SU-DHL-6 (cell line): ENCODE data around the gene SLC9A9.

Experiments
- H2AFZ ChIP-seq: fragments of 200-600 bp; sonication (generic); 2 replicates; pipeline ENCODE4 v1.6.1; 2014; ENCODE audit warnings: low read depth, mild to moderate bottlenecking, moderate library complexity, mixed read lengths, antibody characterized with exemption, low read length; ENCODE audit not compliant: severe bottlenecking
- H3F3A ChIP-seq: fragments of 200-600 bp; shearing (Covaris generic); 2 replicates; pipeline ENCODE4 v1.6.0; 2016; ENCODE audit warnings: antibody characterized with exemption, mild to moderate bottlenecking; ENCODE audit not compliant: insufficient read depth
- H3K27ac ChIP-seq: fragments of 200-600 bp; sonication (generic); 2 replicates; pipeline ENCODE4 v1.5.1; 2016; ENCODE audit warnings: low read depth, mild to moderate bottlenecking, low read length, moderate library complexity, mixed read lengths
- H3K27me3 ChIP-seq: fragments of 200-600 bp; sonication (generic), shearing (Covaris generic); 2 replicates; pipeline ENCODE4 v1.6.0; 2014; ENCODE audit warnings: mild to moderate bottlenecking, low read length
- H3K36me3 ChIP-seq: fragments of 200-600 bp; sonication (generic); 2 replicates; pipeline ENCODE4 v1.6.1; 2014; ENCODE audit warnings: mild to moderate bottlenecking, low read length, mixed read lengths
- H3K4me2 ChIP-seq: fragments of 300-600, 200-600 bp; shearing (Covaris generic), sonication (generic); 2 replicates; pipeline ENCODE4 v1.6.0; 2014; ENCODE audit warnings: low read length, low read depth, mild to moderate bottlenecking; ENCODE audit not compliant: poor library complexity, severe bottlenecking
- H3K4me3 ChIP-seq: fragments of 200-600 bp; sonication (generic); 2 replicates; pipeline ENCODE4 v1.5.1; 2014; ENCODE audit warnings: antibody characterized with exemption, low read length, mild to moderate bottlenecking, mixed read lengths; ENCODE audit not compliant: insufficient read depth, poor library complexity, severe bottlenecking
- H3K79me2 ChIP-seq: fragments of 200-600 bp; sonication (generic); 2 replicates; pipeline ENCODE4 v1.6.1; 2014; ENCODE audit warnings: mild to moderate bottlenecking, low read length, moderate library complexity; ENCODE audit not compliant: insufficient read depth
- H3K9ac ChIP-seq: fragments of 200-600 bp; sonication (generic); 2 replicates; pipeline ENCODE4 v1.7.0; 2014; ENCODE audit warnings: mild to moderate bottlenecking, low read length
- H3K9me2 ChIP-seq: fragments of 200-600 bp; sonication (generic); replicated peaks from 2 replicates; pipeline ENCODE4 v1.6.1; 2014; ENCODE audit warnings: low read length; ENCODE audit not compliant: insufficient read depth
- H3K9me3 ChIP-seq: fragments of 200-600 bp; sonication (generic); 2 replicates; pipeline ENCODE4 v1.6.1; 2014; ENCODE audit warnings: low read length, mixed read lengths; ENCODE audit not compliant: insufficient read depth
- H4K20me1 ChIP-seq: fragments of 200-600 bp; sonication (generic); 2 replicates; pipeline ENCODE4 v1.6.1; 2014; ENCODE audit warnings: low read depth, mild to moderate bottlenecking, antibody characterized with exemption, low read length, moderate library complexity, mixed read lengths
- CTCF ChIP-seq: fragments of 200-600 bp; sonication (generic); IDR thresholded peaks from one replicate; pipeline ENCODE4 v1.5.1; 2017; ENCODE audit warnings: antibody characterized with exemption, mild to moderate bottlenecking, low read length, moderate library complexity; ENCODE audit not compliant: insufficient read depth, poor library complexity, severe bottlenecking
- EZH2phosphoT487 ChIP-seq: fragments of 200-600 bp; sonication (generic), shearing (Covaris generic); conservative IDR thresholded peaks from 2 replicates; pipeline ENCODE4 v1.6.1; 2018; ENCODE audit warnings: mild to moderate bottlenecking, antibody characterized with exemption, low read length, moderate library complexity, mixed read lengths

Gene SLC9A9

GRCh38 chr3:143786219-143787191, 61.8 kb downstream of the SLC9A9 start:
- no peaks in the 10 kb centered on the region for H3K9me3 ChIP-seq
- no peaks in the 10 kb centered on the region for H3K36me3 ChIP-seq
- no peak overlapping the region for H2AFZ ChIP-seq
- H4K20me1 ChIP-seq: no peaks in the 10 kb centered on the region
- no peak overlapping the region for H3K4me2 ChIP-seq
- no peaks in the 10 kb centered on the region for H3F3A ChIP-seq
- H3K27ac ChIP-seq: no peak overlapping the region
- H3K27me3 ChIP-seq: no peaks in the 10 kb centered on the region
- TF ChIP-seq CTCF: no peak
- no peak for TF ChIP-seq EZH2phosphoT487
- no peaks in the 10 kb centered on the region for H3K79me2 ChIP-seq
- no peaks in the 10 kb centered on the region for H3K9me2 ChIP-seq
- no peak overlapping the region for H3K9ac ChIP-seq
- no peak overlapping the region for H3K4me3 ChIP-seq

GRCh38 chr3:143784446-143784845, 63.8 kb downstream of the SLC9A9 start:
- TF ChIP-seq EZH2phosphoT487 (no peak), CTCF (no peak)
- Histone ChIP-seq H2AFZ (no peak overlapping the region), H3K27ac (no peak overlapping the region), H4K20me1 (no peaks in the 10 kb centered on the region), H3F3A (no peaks in the 10 kb centered on the region), H3K36me3 (no peaks in the 10 kb centered on the region), H3K9ac (no peak overlapping the region), H3K27me3 (no peaks in the 10 kb centered on the region), H3K9me2 (no peaks in the 10 kb centered on the region), H3K4me3 (no peak overlapping the region), H3K9me3 (no peaks in the 10 kb centered on the region), H3K79me2 (no peaks in the 10 kb centered on the region), H3K4me2 (no peak overlapping the region)

GRCh38 chr3:143783851-143784370, 64.4 kb downstream of the SLC9A9 start:
- Histone ChIP-seq H3F3A (no peaks in the 10 kb centered on the region), H3K36me3 (no peaks in the 10 kb centered on the region), H3K4me2 (no peak overlapping the region), H3K27ac (no peak overlapping the region), H3K79me2 (no peaks in the 10 kb centered on the region), H2AFZ (no peak overlapping the region), H3K9me3 (no peaks in the 10 kb centered on the region), H3K9me2 (no peaks in the 10 kb centered on the region), H3K4me3 (no peak overlapping the region), H3K9ac (no peak overlapping the region), H3K27me3 (no peaks in the 10 kb centered on the region), H4K20me1 (no peaks in the 10 kb centered on the region)
- TF ChIP-seq CTCF: no peak
- no peak for TF ChIP-seq EZH2phosphoT487
